ENCODE measurements around the gene MEIOSIN.
"Not testable (repeated sequence)": the region's sequence is repeated elsewhere in the genome, so short reads cannot be mapped to it uniquely, and the experiment has no call there.

MEIOSIN gene

GRCh38 chr19:45780448-45781213, 47.4 kb downstream of the MEIOSIN start:
- DNase-seq = peak in 1 of 2 donors; percentile 43

- peak in 1 of 2 donors; percentile 27 for DNase-seq
Measured at GRCh38 chr19:45781214-45782161, 48.2 kb downstream of the MEIOSIN start.

GRCh38 chr19:45782162-45782691, 49.0 kb downstream of the MEIOSIN start, which contains the start of gene DMPK:
DMPK (minus strand) TSS chr19:45782490; CDS start chr19:45782352, 138 bp downstream.
- DNase-seq = no peak

DNA sequence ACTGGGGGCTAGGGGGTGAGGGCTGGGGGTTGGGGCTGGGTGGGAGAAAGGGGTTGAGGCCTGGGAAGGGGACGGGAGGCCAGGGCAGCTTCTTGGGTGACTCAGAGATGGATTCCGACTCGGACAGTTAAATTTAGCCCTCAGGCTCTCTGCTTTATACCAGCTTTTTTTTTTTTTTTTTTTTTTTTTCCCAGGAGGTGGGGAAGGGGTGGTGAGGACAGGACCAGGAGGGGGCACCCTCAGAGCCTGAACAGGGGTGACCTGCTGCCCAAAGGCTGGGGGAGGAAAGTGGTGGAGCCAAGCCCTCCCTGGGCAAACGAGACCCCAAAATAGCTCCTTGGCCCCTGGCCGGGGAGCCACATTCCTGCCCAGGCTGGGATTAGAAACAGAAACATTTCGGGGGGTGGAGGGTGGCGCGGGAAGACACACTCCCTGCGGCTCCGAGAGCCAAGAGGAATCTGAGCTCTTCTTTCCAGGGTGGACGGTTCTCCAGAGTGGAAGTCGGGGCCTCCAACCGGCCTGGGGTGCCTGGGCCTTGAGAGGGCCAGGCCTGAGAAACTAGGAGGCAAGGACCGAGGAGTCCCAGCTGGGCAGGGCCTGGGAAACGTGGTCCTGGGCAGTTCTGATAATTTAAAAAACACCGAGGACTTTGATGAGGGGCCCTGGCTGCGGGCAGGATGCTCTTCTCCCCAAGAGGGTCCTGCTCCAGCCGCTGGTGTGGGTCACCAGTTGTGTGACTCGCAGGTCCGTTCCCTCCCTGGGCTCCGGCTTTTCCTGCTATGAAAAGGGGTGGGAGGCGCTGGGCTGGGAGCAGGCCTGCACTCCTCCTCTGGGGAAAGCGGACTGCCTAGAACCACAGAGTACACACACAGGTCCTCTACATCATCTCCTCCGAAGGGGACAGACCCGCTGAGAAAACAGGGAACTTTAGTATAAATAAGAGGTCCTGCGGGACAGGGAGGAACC, 49.9 kb downstream of the MEIOSIN start:
- DNase-seq = no peak

GRCh38 chr19:45784096-45784495, 50.9 kb downstream of the MEIOSIN start:
- DNase-seq = no peak

DNA sequence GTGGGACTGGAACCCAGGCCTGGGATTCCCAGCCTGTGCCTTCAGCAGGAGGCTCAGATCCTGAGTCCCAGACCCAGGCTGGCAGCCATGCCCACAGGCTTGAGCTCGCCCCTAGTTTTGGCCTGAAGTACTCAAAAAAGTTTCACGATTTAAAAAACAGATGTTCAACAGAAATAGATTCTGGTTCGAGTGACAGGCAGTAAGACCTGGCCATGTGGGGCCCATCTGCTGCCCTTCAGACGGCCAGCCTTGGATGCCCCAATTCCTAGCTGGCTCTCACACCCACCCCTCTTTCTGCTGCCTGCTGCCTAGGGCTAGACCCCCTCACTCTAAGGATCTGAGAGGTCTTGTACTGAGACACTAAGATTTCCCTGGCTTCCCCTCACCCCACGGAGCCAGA, 51.9 kb downstream of the MEIOSIN start:
- DNase-seq = no peak

- DNase-seq = no peak
Measured at GRCh38 chr19:45785781-45786532, 52.7 kb downstream of the MEIOSIN start.

DNA sequence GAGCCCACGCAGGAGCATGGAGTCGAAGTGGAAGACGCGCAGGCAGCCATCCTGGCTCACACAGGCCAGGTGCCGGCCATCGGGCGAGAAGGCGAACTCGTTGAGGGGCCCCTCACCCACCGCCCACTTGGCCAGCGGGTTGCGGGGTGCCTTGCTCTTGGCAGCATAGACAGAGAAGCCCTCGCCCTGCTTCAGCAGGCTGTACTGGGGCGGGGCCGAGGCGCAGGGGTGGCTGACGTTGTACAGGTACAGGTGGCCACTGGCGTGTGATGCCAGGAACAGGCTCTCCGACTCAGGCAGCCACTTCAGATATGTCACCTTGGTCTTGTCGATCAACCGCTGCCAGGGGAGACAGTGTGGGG, 53.3 kb downstream of the MEIOSIN start:
- DNase-seq = no peak

GRCh38 chr19:45789035-45789786, 56.0 kb downstream of the MEIOSIN start:
- no peak for DNase-seq

- peak; percentile 90 to 92 for DNase-seq
Measured at GRCh38 chr19:45790942-45791341, 57.7 kb downstream of the MEIOSIN start.

GRCh38 chr19:45791744-45792469, 58.7 kb downstream of the MEIOSIN start:
- no peak for DNase-seq

- peak; percentile 98 to 100 for DNase-seq
Measured at GRCh38 chr19:45792470-45793177, 59.4 kb downstream of the MEIOSIN start, which contains the start of gene DMWD. DMWD (minus strand) TSS chr19:45792845; CDS start chr19:45792756, 89 bp downstream.

GRCh38 chr19:45793178-45793564, 59.9 kb downstream of the MEIOSIN start:
- DNase-seq = no peak

- DNase-seq = peak; percentile 55 to 83
Measured at GRCh38 chr19:45793876-45794275, 60.6 kb downstream of the MEIOSIN start.

DNA sequence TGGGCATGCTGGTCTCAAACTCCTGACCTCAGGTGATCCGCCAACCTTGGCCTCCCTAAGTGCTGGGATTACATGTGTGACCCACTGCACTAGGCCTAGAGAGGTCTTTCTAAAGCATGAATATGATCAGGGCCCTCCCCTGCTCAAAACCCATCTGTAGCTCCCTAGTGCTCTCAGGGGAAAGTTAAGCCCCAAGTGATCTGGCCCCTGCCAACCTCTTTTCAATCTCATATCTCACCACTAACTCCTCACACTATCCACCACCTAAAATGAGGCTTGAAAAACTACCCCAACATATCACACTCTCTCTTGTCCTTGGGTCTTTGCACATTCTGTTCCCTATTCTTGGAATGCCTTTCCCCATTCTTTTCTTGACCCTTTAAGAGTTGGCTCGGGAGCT, 61.4 kb downstream of the MEIOSIN start:
- DNase-seq = no peak

DNA sequence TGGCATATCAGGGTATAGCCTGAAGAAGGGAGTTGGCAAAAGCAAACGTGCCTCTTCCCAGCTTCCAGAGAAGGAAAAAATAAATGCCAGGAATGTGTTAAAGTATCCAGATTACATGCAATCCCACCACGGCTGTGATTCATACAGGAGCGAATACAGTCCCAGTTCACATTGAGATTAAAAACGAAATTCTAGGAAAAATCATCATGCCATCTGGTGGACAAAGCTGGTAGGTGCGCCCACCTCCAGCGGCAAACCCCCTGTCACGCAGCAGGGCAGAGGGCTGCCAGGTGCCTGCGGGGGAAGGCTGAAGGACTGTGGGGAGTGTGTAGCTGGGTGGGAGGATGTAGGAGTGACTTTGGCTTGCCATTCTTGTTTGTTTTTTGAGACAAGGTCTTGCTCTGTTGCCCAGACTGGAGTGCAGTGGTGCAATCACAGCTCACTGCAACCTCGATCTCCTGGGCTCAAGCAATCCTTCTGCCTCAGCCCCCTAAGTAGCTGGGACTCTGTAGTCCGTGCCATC, 65.8 kb downstream of the MEIOSIN start:
- peak; percentile 31 to 82 for DNase-seq

- DNase-seq = not testable (repeated sequence)
Measured at GRCh38 chr19:45799541-45799940, 66.3 kb downstream of the MEIOSIN start.

- DNase-seq = peak; percentile 31 to 80
Measured at GRCh38 chr19:45800070-45800553, 66.9 kb downstream of the MEIOSIN start.
